HG02571 (cell line): Measurements from ENCODE around the gene COL8A1.

Experiments used
- ATAC-seq: cut with Tn5 transposase; IDR thresholded peaks from one replicate; pipeline ENCODE4 v1.9.1; 2021; ENCODE audit warnings: mild to moderate bottlenecking, moderate library complexity; ENCODE audit not compliant: unreplicated experiment

Gene COL8A1

DNA sequence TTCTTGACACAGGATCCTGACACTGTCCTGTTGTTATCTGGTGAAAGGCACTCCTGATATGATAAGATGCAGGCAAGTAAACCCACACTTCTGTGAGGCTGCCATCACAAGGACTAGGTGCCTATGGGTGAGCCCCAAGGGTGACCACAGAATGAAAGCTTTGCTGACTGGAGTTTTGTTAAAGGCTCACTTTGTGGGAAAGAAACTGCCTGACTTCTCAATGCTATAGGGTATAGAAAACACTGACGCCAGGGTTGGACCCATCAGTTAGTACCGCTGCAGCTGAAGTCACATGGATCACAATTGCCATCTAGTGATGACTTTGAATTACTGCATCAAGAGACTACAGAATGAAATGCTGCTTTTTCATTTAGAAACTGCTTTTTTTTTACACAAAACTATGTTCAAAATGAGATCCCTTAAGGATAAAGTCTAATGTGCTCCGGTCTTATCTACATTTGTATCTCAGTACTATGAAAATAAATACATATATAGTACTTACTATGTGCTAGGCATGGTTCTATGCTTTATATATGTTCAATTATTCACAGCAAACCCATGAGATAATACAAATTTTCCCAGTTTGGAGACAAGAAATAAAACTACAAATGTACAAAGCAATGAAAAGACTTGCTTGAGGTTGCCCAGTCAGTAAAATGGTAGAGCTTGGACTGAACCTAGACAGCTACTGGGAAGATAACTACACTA, 115.0 kb downstream of the COL8A1 start:
- ATAC-seq = peak; percentile 82

DNA sequence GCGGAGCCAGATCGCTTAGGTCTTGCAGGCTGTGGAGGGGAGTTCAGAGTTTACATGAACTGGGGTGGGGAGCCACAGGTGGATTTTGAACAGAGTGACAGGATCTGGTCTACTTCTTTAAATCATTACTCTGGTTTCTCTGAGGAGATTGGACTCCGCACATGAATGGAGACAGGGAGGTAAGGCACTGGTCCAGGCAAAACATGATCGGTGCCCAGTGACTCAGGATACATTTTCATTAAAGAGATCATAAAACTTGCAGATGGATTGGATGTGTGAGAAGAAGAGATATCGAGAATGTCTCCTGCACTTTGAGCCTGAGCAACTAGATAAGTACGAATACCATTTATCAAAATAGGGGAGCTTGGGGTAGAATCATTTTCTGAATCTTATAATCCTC, 117.4 kb downstream of the COL8A1 start:
- no peak for ATAC-seq

GRCh38 chr3:99757966-99758365, 119.6 kb downstream of the COL8A1 start:
- ATAC-seq = no peak

DNA sequence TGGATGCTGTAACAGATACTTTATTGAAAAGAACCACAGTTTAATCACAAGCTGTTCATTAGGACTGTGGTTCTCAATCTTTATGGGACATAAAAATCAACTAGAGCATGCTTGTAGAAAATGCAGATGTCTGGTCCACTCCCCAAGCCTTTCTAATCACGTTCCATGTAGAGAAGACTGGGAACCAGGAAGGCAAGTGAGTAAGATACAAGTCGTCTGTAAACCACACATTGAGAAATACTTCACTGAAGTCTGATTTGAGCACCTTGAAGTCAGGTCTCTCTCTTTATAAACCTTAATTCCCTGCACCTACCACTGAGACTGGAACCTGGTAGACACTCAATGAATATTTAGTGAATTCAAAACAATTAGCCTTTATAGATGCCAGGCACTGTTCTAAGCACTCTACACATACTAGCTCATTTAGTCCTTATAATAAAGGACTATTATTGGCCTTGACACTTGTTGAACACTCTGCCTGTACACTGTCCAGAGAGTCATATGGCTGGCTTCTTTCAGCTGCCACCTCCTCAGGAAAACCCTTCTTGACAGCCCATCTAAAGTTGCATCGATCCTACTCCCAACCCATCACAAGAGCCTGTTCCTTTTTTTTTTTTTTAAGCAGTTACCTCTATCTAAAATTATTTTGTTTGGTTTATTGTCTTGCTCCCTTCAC, 120.2 kb downstream of the COL8A1 start:
- ATAC-seq = no peak

DNA sequence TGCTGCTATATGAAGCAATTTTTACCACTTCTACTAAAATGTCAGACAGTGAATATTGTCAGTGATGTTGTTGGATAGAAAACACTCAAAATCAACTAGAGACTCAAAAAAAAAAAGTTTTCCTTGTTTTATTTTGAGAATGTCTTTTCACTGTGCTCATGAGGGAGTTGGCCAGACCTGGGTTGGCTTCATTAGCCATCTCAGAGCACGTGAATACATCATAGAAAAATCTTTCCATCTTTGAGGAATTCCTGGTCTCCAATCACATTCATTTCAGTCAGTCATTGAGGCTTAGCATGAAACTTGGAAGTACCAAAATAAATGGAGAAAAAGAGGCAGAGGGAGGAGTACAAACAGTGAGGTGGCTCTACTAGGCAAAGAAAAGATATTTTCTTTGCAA, 121.6 kb downstream of the COL8A1 start:
- no peak for ATAC-seq

GRCh38 chr3:99760629-99761028, 122.2 kb downstream of the COL8A1 start:
- ATAC-seq = no peak

- no peak for ATAC-seq
These were observed 123.2 kb downstream of the COL8A1 start for GRCh38 chr3:99761415-99762165.

DNA sequence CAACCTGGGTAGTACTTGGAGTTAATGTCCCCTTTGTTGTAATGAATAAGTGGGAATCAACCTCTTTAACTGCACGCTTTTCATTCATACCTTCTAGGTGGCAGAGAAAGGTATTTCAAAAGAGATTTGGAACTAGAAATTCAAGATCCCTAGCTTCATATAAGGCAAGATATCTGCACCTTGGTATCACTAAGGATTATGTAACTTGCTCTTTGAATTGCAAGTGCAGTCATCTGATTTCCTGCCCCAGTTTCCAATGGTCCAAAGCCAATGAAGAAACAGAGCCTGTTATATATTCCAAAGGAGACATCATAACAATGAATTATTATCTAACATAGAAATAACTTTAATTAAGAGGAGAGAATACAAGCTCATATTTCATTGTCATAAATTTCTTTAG, 124.5 kb downstream of the COL8A1 start:
- no peak for ATAC-seq

DNA sequence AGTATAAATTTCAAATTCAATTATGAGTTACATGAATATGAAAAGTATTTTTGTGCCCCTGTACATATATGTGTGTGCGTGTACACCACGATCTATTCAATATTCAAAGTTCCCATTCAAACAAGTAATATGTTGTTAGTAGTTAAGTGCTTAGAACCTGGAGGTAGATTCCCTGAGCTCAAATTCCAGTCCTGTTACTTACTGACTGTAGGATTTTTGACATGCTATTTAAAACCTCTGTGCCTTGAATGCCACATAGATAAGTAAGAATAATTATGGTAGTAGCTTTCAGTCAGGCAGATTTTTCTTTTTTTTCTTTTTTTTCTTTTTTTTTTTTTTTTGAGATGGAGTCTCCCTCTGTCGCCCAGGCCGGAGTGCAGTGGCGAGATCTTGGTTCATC, 126.0 kb downstream of the COL8A1 start:
- ATAC-seq = no peak

GRCh38 chr3:99765042-99765942, 126.9 kb downstream of the COL8A1 start:
- no peak for ATAC-seq

GRCh38 chr3:99767291-99767690, 128.9 kb downstream of the COL8A1 start:
- no peak for ATAC-seq

DNA sequence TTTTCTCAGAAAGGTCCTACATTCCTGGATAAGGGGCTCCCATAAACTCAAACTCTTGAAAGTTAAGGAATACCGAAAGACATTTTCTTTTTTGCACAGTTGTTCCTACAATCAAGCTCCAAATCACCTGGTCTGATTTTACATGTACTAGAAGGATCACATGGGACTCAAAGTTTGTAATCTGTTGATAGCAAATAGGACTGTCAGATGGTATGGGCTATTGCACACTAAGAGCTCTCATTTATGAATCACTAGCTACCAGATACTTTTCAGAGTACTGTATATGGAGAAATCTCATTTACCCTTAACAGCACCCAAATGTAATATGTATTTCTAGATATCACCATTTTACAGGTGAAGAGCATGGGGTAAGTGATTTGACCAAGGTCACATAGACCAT, 129.7 kb downstream of the COL8A1 start:
- no peak for ATAC-seq

- ATAC-seq = no peak
These were observed 130.6 kb downstream of the COL8A1 start for GRCh38 chr3:99768808-99769501.

GRCh38 chr3:99772171-99772570, 133.8 kb downstream of the COL8A1 start:
- ATAC-seq = no peak

DNA sequence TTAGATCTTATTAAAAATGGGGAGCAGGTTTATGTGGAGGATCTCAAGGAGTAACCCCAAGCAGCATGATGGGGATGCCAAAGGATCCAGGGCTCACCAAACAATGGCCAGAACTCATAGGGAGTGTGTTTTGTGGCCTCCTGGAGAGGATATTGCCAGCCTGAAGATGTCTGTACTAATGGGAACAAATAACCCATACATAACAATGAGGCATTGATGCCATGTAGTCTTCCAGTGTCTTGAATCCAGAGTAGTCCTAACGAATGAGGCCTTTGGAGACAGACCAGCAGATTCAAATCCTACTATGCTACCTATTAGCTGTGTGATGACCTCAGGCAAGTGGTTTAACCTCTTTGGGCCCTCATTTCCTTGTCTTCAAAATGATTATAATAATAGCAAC, 134.3 kb downstream of the COL8A1 start:
- no peak for ATAC-seq

DNA sequence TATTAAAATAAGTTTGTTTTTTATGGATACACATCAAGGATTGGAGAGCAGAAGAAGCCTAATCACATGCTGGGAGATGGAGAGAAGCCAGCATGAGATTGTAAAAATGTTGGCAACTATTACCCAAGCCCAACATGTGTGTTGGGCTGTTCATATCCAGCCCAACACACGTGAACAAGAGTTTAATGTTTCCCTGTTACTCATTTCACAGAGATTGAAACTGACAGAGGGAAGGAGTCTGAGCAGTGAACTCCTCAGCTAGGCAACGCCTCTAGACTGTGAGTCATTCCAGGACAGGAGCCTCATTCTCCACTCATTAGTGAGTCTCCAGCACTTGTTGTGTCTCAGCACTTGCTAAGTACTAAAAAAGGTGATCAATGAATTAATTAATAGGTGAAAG, 136.1 kb downstream of the COL8A1 start:
- ATAC-seq = peak; percentile 94

GRCh38 chr3:99776516-99777209, 138.3 kb downstream of the COL8A1 start:
- no peak for ATAC-seq

DNA sequence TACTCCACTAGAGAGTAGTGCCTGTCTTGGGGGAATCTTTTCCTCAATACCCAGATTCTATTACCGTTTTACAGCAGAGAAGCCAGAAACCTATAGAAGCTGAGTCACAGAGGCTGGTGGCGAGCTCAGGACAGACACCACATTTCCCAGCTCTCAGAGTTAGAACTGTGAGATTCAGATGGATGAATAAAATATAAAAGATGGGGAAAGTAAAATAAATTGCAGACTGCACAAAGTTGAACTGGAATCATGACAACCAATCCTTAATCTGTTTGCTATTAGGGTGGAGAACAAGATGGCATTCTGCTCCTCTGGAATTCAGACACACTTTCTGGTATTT, 138.8 kb downstream of the COL8A1 start:
- no peak for ATAC-seq

DNA sequence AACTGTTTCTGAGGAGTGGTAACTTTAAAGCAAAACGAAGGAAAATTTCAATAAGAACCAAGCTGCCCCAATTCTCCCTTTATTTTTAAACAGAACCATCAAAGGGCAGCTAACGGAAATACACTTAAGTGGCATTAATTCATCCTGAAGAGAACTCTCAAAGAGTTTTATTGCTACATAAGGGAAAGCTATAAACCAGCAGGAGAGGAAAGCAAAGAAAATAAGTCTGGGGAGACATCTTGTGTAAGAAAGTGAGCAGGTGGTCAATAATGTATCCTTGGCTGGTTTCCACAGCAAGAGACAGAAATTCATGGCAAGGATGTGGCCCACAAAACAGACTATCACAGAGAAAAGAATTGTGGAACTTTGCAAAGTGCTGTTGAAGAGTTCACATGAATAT, 139.3 kb downstream of the COL8A1 start:
- ATAC-seq = no peak

DNA sequence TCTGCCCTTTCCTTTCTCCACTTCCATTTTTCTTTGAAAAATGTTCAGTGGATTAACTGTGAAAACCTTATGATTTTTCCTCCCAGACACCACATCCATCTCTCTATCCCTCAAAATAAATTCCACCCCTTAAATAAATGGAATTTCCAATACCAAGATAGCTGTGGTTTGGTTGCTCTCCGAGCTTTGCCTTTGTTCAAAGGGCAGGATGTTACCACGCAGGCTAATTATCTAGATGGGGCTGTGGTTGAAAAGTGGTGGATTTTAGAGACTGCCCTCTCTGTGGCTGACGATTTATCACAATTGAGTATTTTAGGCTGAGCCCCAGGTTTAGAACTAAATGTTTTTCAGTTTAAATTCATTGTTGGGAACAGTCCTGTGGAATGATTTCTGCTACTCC, 142.4 kb downstream of the COL8A1 start:
- ATAC-seq = no peak
